NB4 (cell line): ENCODE data around the gene ZBTB4.

Source experiments
- DNase-seq: peaks from one replicate; pipeline ENCODE4 v3.0.0; 2010; ENCODE audit warnings: low read depth
- H3K4me3 ChIP-seq: one replicate; pipeline ENCODE4 v1.5.1; 2011; ENCODE audit warnings: mild to moderate bottlenecking, low read depth, low read length, moderate library complexity
- CTCF ChIP-seq: IDR thresholded peaks from one replicate; pipeline ENCODE4 v1.5.1; 2012; ENCODE audit warnings: low read depth, low read length
- MAX ChIP-seq: IDR thresholded peaks from 2 replicates; pipeline ENCODE4 v1.6.1; 2011; ENCODE audit warnings: low read depth, low read length
- MYC ChIP-seq: IDR thresholded peaks from 2 replicates; pipeline ENCODE4 v1.6.1; 2011; ENCODE audit warnings: low read depth, low read length
- POLR2A ChIP-seq: IDR thresholded peaks from 2 replicates; pipeline ENCODE4 v1.6.1; 2011; ENCODE audit warnings: mild to moderate bottlenecking; ENCODE audit not compliant: insufficient read length; ENCODE audit errors: extremely low read depth

ZBTB4 gene

GRCh38 chr17:7468804-7469389 lies 10.5 kb downstream of the ZBTB4 start:
- no peak for DNase-seq

GRCh38 chr17:7468290-7468689 lies 11.1 kb downstream of the ZBTB4 start:
- no peak overlapping the region for H3K4me3 ChIP-seq
- no peak for DNase-seq
- TF ChIP-seq MYC: no peak
- no peak for TF ChIP-seq CTCF
- no peak for TF ChIP-seq POLR2A
- no peak for TF ChIP-seq MAX

More at GRCh38 chr17:7468804-7469389, 10.5 kb downstream of the ZBTB4 start:
- TF ChIP-seq MAX (no peak), POLR2A (no peak), MYC (no peak), CTCF (no peak)
- no peak overlapping the region for H3K4me3 ChIP-seq

- DNase-seq: no peak
- TF ChIP-seq MYC (no peak), MAX (no peak), POLR2A (no peak), CTCF (no peak)
- no peak overlapping the region for H3K4me3 ChIP-seq
These were observed 11.9 kb downstream of the ZBTB4 start for GRCh38 chr17:7467498-7467897.

- no peak for TF ChIP-seq CTCF
- TF ChIP-seq MYC: no peak
- no peak for TF ChIP-seq POLR2A
- no peak for TF ChIP-seq MAX
- DNase-seq: no peak
These were observed 12.6 kb downstream of the ZBTB4 start for GRCh38 chr17:7466639-7467341.

GRCh38 chr17:7466318-7466638 lies 13.2 kb downstream of the ZBTB4 start:
- no peak for DNase-seq
- no peak overlapping the region for H3K4me3 ChIP-seq
- TF ChIP-seq POLR2A: no peak
- no peak for TF ChIP-seq MYC

More at GRCh38 chr17:7466639-7467341, 12.6 kb downstream of the ZBTB4 start:
- H3K4me3 ChIP-seq: no peak overlapping the region

GRCh38 chr17:7465597-7466275 lies 13.7 kb downstream of the ZBTB4 start:
- no peak for DNase-seq
- TF ChIP-seq POLR2A: no peak
- no peak for TF ChIP-seq MYC
- no peak for TF ChIP-seq CTCF
- TF ChIP-seq MAX: no peak
- H3K4me3 ChIP-seq: no peak overlapping the region
